AG04450 (cell line): Measurements from ENCODE around the gene AKAP12. TPM values are rescaled to one million over a fixed set of nuclear protein-coding genes. Genes with fewer than 3 reads are reported as not detected.
"Not testable (repeated sequence)": the region's sequence is repeated elsewhere in the genome, so short reads cannot be mapped to it uniquely, and the experiment has no call there.

Experiments used
- CTCF ChIA-PET: fragments of 300-600, 350-600 bp; formaldehyde crosslinking; extraction: SDS; loops from one replicate; lab custom pipeline; 2022; ENCODE audit warnings: antibody characterized with exemption, inconsistent platforms; lab: Charles Lee
- POLR2A ChIA-PET: fragments of 350-600 bp; formaldehyde crosslinking; extraction: SDS; loops from one replicate; lab custom pipeline; 2021; ENCODE audit warnings: antibody characterized with exemption, inconsistent platforms; lab: Yijun Ruan, JAX
- DNase-seq: peaks from one replicate; pipeline ENCODE4 v3.0.0-alpha.2; 2011; ENCODE audit warnings: low read depth, low spot score
- H3K27ac ChIP-seq: one replicate; pipeline ENCODE4 v1.5.1; 2012; ENCODE audit warnings: low read depth, low read length, control low read depth
- H3K27me3 ChIP-seq: one replicate; pipeline ENCODE4 v1.6.0; 2012; ENCODE audit warnings: low read length; ENCODE audit not compliant: control insufficient read depth, insufficient read depth
- H3K4me3 ChIP-seq: 2 replicates; pipeline ENCODE4 v1.5.1; 2011; ENCODE audit warnings: mild to moderate bottlenecking, low read depth, low read length, control low read depth
- H3K9me3 ChIP-seq: 2 replicates; pipeline ENCODE4 v1.5.1; 2012; ENCODE audit warnings: low read length; ENCODE audit not compliant: control insufficient read depth, insufficient read depth
- CTCF ChIP-seq: IDR thresholded peaks from 2 replicates; pipeline ENCODE4 v1.5.1; 2011; ENCODE audit warnings: low read depth, low read length, control low read depth, inconsistent platforms
- polyA plus RNA-seq: library from polyadenylated mRNA; depleted of rRNA; stranded (reverse); fragments of >200 nt; gene quantifications from 2 replicates; pipeline ENCODE4 v1.2.3, GENCODE V29; 2011

Gene AKAP12
- polyA plus RNA-seq, 1 experiment = 73.2 TPM

GRCh38 chr6:151341476-151342195 lies 101.9 kb downstream of the AKAP12 start:
- ChIA-PET CTCF (interaction anchor here (13.1 kb wide), 1 partner anchor 449 kb away, joined by 178 read pairs; no protein-coding TSS in a partner anchor), POLR2A (interaction anchor here (0.7 kb wide), 1 partner anchor 215 kb away, joined by 3 read pairs; no protein-coding TSS in a partner anchor)
- H3K27me3 ChIP-seq = no peaks in the 10 kb centered on the region
- no peak overlapping the region for H3K4me3 ChIP-seq
- no peak overlapping the region for H3K27ac ChIP-seq
- TF ChIP-seq CTCF = no peak
- no peak for DNase-seq
- H3K9me3 ChIP-seq = peaks cover 4% of the 10 kb centered on the region; the same call in 1 of the 2 replicates

- H3K4me3 ChIP-seq, H3K27me3 ChIP-seq, POLR2A ChIA-PET, H3K9me3 ChIP-seq, DNase-seq, H3K27ac ChIP-seq: not testable (repeated sequence)
- CTCF ChIA-PET = interaction anchor here (0.6 to 1.8 kb wide), 2 partner anchors 8 to 532 kb away, joined by 3 to 5 read pairs; no protein-coding TSS in a partner anchor
Measured at GRCh38 chr6:151342750-151343149, 103.0 kb downstream of the AKAP12 start.

GRCh38 chr6:151349651-151350270 lies 110.0 kb downstream of the AKAP12 start:
- H3K27ac ChIP-seq = no peak overlapping the region

GRCh38 chr6:151350442-151351145 lies 110.8 kb downstream of the AKAP12 start:
- CTCF ChIA-PET = interaction anchor here (0.5 to 1.7 kb wide), 8 partner anchors 8 to 1316 kb away, joined by 3 to 7 read pairs (median 3); no protein-coding TSS in a partner anchor

More at GRCh38 chr6:151349651-151350270, 110.0 kb downstream of the AKAP12 start:
- no peak for TF ChIP-seq CTCF
- no peaks in the 10 kb centered on the region for H3K9me3 ChIP-seq
- H3K4me3 ChIP-seq = no peak overlapping the region
- no peaks in the 10 kb centered on the region for H3K27me3 ChIP-seq
- no peak for DNase-seq
- ChIA-PET POLR2A (no interaction called here), CTCF (interaction anchor here (0.6 to 1.7 kb wide), 7 partner anchors 9 to 1317 kb away, joined by 3 to 7 read pairs (median 3); no protein-coding TSS in a partner anchor)

More at GRCh38 chr6:151350442-151351145, 110.8 kb downstream of the AKAP12 start:
- Histone ChIP-seq H3K4me3 (no peak overlapping the region), H3K27ac (no peak overlapping the region), H3K9me3 (no peaks in the 10 kb centered on the region), H3K27me3 (no peaks in the 10 kb centered on the region)
- no peak for DNase-seq
- POLR2A ChIA-PET = no interaction called here
- TF ChIP-seq CTCF = no peak
